Activated T-cell treated with anti-CD3 and anti-CD28 coated beads for 1 hour (primary cell): Measurements from ENCODE around the gene UNKL.
"Not testable (repeated sequence)": the region's sequence is repeated elsewhere in the genome, so short reads cannot be mapped to it uniquely, and the experiment has no call there.

Source experiments
- DNase-seq: peaks from one replicate; pipeline ENCODE4 v3.0.0-alpha.2; 2020; ENCODE audit warnings: low read depth

The UNKL gene

GRCh38 chr16:1337486-1337885, 77.0 kb downstream of the UNKL start:
- no peak for DNase-seq

- no peak for DNase-seq
These were observed 77.9 kb downstream of the UNKL start for GRCh38 chr16:1336619-1337018.

- no peak for DNase-seq
These were observed 78.5 kb downstream of the UNKL start for GRCh38 chr16:1335996-1336395.

GRCh38 chr16:1335211-1335971, 79.1 kb downstream of the UNKL start:
- DNase-seq, result no peak

- no peak for DNase-seq
These were observed 79.8 kb downstream of the UNKL start for GRCh38 chr16:1334739-1335138.

GRCh38 chr16:1333854-1334700, 80.4 kb downstream of the UNKL start:
- no peak for DNase-seq

GRCh38 chr16:1333149-1333812, 81.2 kb downstream of the UNKL start, which contains the start of gene BAIAP3:
Gene BAIAP3 (plus strand): TSS chr16:1333645. CDS start chr16:1338550, 4,905 bp downstream.
- DNase-seq, result peak; percentile 46

GRCh38 chr16:1332618-1333148, 81.8 kb downstream of the UNKL start:
- no peak for DNase-seq

GRCh38 chr16:1331712-1332617, 82.5 kb downstream of the UNKL start:
- peak; percentile 29 for DNase-seq

- DNase-seq, result no peak
These were observed 83.4 kb downstream of the UNKL start for GRCh38 chr16:1330931-1331711.

GRCh38 chr16:1330260-1330914, 84.1 kb downstream of the UNKL start:
- no peak for DNase-seq

GRCh38 chr16:1328961-1329360, 85.5 kb downstream of the UNKL start:
- DNase-seq, result not testable (repeated sequence)

- not testable (repeated sequence) for DNase-seq
These were observed 86.4 kb downstream of the UNKL start for GRCh38 chr16:1328136-1328535.

- DNase-seq, result no peak
These were observed 86.9 kb downstream of the UNKL start for GRCh38 chr16:1327619-1327947.

GRCh38 chr16:1326946-1327618, 87.4 kb downstream of the UNKL start:
- no peak for DNase-seq

- no peak for DNase-seq
These were observed 88.1 kb downstream of the UNKL start for GRCh38 chr16:1326391-1326790.

GRCh38 chr16:1325673-1326371, 88.7 kb downstream of the UNKL start:
- DNase-seq, result no peak

GRCh38 chr16:1325261-1325660, 89.2 kb downstream of the UNKL start:
- DNase-seq, result no peak

- no peak for DNase-seq
These were observed 90.1 kb downstream of the UNKL start for GRCh38 chr16:1324286-1324826.
